HG03342 (cell line): ENCODE results near the gene UNC13B.

Experiments
- ATAC-seq: cut with Tn5 transposase; IDR thresholded peaks from one replicate; pipeline ENCODE4 v1.9.1; 2021; ENCODE audit warnings: mild to moderate bottlenecking, moderate library complexity; ENCODE audit not compliant: unreplicated experiment

UNC13B gene

DNA sequence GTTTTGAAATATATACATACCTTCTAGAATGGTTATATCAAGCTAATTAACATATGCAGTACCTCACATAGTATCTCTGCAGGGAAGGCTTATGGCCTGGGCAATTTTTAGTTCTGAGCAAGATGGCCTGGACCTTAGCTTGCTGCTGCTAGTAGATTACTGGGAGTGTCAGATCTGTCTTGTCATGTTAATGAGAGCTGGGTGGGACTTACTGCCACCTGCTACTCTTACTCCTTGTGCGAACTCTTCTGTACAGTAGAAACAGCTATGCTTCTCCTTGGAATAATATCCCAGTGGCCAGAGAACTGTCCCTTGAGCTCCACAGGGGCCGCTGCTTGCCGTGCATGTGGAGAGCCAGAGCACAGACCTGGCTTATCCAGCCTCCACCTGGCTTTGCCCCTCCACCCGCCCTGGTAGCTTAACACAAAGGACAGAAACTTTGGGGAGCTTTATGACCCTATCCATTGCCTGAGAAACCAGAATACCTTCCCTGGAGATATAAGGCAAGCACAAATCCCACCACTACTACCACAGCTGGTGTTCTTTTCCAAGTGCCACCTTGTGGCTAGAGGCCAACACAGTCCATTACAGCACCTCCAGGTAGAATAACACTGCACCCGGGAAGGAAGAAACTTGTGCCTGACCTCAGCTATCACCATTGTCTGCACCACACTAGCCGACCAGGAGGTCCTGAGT, 253.7 kb downstream of the UNC13B start:
- no peak for ATAC-seq

DNA sequence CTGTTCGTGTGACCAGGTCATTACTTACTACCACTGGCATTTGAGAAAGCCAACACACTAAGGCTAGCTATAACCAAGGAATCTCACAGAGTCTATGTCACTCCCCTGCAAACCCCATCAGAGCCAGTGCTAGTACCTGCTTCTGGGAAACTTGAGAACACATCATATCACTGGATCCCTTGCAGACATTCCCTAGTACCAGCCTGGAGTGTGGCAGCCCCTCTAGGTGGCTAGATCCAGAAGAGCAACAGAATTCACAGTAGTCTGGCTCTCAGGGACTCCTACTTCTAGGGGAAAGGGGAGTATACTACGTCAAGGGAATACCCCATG, 254.3 kb downstream of the UNC13B start:
- ATAC-seq: no peak

DNA sequence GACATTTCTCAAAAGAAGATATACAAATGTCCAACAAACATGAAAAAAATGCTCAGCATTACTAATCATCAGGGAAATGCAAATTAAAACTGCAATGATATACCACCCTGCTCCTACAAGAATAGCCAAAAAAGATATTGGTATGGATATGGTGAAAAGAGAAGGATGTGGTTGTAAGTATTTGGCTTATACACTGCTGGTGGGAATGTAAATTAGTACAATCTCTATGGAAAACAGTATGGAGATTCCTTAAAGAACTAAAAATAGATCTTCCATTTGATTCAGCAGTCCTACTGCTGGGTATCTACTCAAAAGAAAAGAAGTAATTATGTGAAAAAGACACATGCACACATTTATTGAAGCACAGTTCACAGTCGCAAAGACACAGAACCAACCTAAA, 260.5 kb downstream of the UNC13B start:
- no peak for ATAC-seq

- ATAC-seq: no peak
Measured at GRCh38 chr9:35422753-35423152, 260.9 kb downstream of the UNC13B start.

- ATAC-seq: no peak
Measured at GRCh38 chr9:35423499-35423898, 261.7 kb downstream of the UNC13B start.

GRCh38 chr9:35424356-35425352, 262.8 kb downstream of the UNC13B start:
- no peak for ATAC-seq

GRCh38 chr9:35426627-35427026, 264.8 kb downstream of the UNC13B start:
- ATAC-seq: no peak

- ATAC-seq: no peak
Measured at GRCh38 chr9:35431467-35431866, 269.7 kb downstream of the UNC13B start.

- ATAC-seq: no peak
Measured at GRCh38 chr9:35432076-35432475, 270.3 kb downstream of the UNC13B start.

- no peak for ATAC-seq
Measured at GRCh38 chr9:35436933-35437332, 275.1 kb downstream of the UNC13B start.

DNA sequence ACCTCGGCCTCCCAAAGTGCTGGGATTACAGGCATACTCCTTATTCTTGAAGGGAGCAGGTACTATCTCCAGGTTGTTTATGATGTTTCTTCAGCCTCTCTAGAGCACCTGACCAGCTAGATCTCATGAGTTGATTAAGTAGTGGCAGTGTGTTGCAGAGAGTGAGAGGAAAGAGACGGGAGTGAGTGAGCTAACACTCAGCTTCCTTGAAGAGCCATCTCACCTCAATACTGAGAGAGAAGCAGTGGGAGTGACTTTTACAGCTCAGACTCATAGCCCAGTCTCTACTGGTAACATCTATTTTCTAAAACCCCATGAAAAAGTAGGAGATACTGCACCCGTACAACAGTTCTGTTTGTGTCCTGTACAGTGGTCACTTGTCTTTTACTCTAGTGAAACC, 284.2 kb downstream of the UNC13B start:
- no peak for ATAC-seq

DNA sequence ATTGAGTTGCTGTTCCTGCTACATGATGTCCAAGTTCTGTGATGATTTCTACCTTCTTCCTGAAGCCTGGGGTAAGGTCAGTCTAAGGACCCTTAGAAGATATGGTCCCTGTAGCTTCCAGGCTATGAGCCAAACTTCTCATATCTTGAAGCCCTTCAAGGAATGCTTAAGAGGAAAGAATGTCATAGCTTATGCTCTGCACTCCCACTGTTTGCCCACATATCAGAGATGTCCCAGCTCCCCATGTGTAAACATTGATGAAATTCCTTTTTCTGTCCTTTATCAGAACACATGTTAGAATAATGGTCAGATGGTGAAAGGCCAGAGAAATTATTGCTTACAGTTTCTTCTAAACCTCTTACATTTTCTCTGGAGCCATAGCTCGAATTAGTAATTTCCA, 286.7 kb downstream of the UNC13B start:
- no peak for ATAC-seq

DNA sequence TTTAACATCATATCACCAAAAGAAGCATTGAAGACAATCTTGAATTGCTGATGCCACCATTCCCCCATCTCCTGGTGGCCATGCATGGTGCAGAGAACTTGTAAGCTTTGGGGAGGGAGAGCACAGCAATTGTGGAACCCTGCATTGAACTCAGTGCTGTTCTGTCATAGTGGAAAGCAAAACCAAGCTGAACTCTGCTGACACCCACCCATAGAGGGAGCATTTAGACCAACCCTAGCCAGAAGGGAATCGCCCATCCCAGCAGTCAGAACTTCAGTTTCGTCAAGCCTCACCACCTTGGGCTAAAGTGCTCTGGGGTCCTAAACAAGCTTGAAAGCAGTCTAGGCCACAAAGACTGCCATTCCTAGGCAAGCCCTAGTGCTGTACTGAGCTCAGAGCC, 290.7 kb downstream of the UNC13B start:
- no peak for ATAC-seq

DNA sequence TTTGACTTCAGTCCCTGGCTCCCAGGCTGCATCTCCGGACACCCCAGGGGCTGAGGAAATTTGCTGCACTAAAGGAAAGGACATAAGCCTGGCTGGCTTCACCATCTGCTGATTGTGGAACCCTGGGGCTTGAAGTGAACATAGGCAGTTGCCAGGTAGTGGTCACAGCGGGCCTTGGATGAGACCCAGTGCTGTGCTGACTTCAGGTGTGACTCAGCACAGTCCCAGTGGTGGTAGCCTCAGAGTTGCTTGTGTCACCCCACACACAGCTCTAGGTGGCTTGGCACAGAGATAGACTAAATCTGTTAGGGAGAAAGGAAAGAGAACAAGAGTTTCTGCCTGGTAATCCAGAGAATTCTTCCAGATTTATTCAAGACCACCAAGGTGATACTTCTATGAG, 292.0 kb downstream of the UNC13B start:
- no peak for ATAC-seq
